ENCODE measurements around the gene LZTS2.

Gene LZTS2

DNA sequence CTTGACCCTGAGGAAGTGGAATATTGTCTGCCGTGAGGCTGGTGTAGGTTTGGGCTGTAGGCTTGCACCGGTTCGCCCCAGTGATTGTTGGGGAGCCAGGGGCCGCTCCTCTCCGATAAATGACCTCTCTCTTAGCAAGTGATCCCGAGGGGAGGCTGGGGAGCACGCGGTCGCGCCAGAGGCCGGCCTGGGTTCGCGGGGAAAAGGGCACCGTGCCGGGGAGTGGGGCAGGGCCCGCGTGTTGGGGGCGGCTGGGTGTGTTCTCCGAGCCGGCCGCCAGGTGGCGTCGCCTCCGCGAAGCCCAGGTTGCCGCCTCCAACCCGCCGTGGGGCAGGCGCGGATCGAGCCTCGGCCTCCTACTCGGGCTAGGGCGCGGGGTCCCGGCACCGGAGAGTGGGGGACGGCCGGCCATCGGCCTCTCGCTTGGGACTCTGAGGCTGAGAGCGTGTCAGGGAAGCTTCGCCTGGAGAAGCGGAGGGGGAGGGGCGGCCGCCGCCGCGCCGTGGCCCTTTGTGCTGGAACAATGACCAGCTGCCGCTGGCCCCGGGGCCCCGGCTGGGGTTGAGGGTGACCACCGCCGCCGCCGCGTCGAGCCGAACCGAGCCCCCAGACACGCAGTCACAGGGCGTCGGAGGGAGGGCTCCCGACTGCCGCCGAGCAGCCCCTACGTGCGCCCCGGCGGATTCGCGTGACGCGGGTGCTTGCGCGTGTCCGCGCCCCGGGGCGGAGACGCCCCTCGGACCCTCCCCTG is 442 bp upstream of the LZTS2 start:
- peak; percentile 92 for DNase-seq

DNA sequence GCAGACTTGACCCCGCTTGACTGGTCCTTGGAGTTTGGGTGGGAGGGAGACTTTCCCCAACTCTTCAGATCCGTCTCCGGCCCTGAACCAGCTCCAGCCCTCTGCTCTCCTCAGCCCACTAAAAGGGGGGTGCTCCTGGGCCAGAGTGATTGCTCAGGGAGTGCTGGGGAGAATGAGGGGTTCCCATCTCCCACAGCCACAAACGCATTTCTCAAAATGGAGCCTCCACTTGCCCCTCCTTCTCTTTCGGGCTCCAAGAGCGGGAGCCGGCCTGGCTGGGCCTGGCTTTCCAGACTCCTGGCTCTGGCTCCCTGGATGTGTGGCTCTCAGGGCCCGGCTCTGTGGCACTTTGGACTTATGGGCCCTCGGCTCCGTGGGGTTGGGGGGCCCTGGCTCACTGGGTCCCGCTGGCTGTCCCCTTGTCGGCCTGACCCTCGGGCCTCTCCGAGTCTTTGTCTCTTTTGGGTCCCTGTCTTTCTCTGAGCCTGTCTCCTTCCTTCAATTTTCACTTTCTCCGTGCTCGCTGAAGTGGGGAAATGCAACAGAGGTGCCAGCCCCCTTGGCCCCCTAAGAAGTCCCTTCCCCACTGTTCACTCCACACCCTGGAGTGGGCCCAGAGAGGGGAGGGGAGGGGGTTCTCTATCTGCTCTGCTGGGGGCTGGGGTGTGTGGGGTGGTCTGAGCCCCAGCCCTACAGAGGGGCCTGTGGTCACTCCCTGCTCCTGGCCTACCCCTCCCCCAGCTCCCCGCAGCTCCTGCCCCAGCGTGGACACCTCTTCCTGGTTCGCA is 713 bp downstream of the LZTS2 start:
- no peak for DNase-seq

DNA sequence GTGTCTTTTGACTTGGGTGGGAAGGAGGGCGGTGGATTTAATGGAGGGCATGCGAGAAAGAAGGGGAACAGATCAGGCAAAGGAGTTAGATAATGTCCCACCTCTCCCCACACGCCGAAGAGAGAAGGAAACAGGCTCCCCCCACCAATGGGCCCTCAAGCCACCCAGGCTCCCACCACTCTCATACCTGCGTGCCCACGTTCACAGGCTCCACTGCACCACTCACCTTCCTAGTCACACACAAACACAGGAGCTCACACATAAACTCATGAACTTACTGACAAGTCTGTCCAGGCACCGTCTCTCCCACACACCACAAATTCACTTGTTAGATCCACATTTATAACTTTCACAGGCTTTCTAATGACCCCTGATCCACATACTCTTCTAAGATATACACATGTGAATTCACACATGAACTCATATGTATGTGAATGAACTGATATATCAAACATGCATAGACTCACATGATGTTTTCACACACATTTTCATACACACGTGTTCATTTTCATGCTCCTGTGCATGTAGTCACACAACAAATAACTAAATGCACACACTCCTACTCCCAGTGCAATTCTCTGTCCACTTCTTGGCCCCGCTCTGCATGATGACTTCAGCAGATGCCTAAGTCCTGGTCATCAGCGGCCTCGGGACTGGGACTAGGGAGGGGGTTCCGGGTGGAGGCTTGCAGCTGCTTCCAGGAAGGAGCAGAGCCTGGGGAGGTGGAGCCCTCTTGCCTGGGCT is 1.5 kb downstream of the LZTS2 start:
- DNase-seq = no peak

DNA sequence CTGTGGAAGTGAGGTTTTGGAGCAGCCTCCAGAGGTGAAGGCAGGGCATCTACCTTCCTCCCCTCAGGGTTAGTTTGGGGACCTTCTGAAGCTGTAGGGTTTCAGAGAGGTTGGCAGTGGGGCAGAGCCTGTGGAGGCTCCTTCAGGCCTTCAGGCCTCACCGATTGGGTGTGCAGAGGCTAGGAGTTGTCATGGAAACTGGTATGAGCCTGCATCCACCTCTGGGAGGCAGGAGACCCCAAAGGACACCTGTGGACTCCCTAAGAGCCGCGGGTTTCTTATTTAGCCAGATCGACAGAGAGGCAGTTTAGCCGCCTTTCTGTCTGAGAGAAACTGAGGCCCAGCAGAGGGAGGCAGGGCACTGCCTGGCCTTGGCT is 2.0 kb downstream of the LZTS2 start:
- no peak for DNase-seq

DNA sequence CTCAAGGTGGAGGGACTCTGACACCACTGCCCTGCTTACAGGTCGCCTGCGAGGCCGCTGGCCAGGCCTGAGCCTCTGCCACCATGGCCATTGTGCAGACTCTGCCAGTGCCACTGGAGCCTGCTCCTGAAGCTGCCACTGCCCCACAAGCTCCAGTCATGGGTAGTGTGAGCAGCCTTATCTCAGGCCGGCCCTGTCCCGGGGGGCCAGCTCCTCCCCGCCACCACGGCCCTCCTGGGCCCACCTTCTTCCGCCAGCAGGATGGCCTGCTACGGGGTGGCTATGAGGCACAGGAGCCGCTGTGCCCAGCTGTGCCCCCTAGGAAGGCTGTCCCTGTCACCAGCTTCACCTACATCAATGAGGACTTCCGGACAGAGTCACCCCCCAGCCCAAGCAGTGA is 2.8 kb downstream of the LZTS2 start:
- DNase-seq = no peak

DNA sequence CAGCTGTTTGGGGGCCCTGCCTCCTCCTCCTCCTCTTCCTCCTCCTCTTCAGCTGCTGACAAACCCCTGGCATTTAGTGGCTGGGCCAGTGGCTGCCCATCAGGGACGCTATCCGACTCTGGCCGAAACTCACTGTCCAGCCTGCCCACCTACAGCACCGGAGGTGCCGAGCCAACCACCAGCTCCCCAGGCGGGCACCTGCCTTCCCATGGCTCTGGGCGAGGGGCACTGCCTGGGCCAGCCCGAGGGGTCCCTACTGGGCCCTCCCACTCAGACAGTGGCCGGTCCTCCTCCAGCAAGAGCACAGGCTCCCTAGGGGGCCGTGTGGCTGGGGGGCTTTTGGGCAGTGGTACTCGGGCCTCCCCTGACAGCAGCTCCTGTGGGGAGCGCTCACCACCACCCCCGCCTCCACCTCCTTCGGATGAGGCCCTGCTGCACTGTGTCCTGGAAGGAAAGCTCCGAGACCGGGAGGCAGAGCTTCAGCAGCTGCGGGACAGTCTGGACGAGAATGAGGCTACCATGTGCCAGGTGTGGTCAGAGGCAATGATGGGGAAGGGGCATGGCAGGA is 4.1 kb downstream of the LZTS2 start:
- DNase-seq = no peak

DNA sequence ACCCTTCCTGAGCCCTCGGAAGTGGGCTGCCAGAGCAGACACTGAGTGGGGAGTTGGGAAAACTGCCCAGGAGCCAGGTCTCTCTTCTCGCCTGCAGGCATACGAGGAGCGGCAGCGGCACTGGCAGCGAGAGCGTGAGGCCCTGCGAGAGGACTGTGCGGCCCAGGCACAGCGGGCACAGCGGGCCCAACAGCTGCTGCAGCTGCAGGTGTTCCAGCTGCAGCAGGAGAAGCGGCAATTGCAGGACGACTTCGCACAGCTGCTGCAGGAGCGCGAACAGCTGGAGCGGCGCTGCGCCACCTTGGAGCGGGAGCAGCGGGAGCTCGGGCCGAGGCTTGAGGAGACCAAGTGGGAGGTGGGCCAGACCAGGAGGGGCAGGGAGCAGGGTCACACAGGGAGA is 5.8 kb downstream of the LZTS2 start:
- no peak for DNase-seq

DNA sequence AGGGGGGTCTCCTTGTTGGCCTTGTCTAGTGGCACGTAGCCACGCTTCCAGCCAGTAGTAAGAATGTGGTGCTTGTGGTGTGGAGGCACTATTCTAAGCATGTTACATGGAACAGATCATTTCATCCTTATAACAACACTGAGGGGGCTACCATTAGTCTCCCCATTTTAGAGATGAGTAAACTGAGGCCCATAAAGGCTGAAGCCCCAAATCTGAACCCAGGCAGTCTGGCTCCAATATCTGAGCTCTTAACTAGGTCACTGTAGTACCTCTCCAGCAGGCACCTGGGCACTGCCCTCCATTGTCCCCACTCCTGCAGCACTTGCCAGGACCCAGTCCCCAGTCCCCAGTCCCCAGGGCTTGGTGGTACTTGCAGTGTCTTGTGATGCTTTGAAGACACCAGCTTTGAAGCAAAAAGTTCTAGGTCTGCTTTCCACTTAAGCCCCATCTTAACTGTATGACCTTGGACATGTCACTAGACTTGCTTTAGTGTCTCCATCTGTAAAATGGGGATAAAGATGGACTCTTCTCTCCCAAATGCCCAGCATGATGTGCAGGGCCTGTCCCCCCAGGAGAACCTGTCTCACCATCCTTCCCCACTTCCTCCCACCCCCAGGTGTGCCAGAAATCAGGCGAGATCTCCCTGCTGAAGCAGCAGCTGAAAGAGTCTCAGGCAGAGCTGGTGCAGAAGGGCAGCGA is 6.4 kb downstream of the LZTS2 start:
- DNase-seq = no peak

DNA sequence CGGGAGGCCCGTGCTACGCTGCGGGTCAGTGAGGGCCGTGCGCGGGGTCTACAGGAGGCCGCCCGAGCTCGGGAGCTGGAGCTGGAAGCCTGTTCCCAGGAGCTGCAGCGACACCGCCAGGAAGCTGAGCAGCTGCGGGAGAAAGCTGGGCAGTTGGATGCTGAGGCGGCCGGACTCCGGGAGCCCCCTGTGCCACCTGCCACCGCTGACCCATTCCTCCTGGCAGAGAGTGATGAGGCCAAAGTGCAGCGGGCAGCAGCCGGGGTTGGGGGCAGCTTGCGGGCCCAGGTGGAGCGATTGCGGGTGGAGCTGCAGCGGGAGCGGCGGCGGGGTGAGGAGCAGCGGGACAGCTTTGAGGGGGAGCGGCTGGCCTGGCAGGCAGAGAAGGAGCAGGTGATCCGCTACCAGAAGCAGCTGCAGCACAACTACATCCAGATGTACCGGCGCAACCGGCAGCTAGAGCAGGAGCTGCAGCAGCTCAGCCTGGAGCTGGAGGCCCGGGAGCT is 7.0 kb downstream of the LZTS2 start:
- no peak for DNase-seq

DNA sequence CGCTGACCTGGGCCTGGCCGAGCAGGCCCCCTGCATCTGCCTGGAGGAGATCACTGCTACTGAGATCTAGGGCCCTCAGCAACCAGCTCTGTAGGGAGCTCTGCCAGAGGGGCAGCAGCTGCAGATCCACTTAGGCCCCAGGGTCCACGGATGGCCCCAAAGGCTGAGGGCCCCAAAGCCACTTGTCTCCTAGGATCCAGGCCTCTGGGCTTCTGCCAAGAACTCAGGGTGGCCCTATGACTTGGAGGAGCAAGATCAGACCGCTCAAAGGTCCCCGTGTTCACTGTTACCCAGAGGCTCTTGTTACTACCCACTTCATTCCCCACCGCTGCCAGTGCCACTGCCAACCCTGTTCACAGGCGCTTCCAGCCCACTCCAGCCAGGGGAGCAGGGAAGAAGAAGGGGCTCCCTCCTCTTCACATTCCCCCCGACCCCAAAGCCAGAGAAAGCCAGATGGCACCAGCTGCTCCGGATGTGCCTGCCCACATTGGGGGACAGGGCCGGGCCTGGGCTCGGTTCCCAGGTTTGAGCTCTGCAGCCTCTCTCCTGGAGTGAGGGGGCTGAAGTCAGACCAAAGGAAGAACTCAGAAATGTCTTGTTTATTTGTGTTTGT is 7.6 kb downstream of the LZTS2 start:
- DNase-seq = no peak

DNA sequence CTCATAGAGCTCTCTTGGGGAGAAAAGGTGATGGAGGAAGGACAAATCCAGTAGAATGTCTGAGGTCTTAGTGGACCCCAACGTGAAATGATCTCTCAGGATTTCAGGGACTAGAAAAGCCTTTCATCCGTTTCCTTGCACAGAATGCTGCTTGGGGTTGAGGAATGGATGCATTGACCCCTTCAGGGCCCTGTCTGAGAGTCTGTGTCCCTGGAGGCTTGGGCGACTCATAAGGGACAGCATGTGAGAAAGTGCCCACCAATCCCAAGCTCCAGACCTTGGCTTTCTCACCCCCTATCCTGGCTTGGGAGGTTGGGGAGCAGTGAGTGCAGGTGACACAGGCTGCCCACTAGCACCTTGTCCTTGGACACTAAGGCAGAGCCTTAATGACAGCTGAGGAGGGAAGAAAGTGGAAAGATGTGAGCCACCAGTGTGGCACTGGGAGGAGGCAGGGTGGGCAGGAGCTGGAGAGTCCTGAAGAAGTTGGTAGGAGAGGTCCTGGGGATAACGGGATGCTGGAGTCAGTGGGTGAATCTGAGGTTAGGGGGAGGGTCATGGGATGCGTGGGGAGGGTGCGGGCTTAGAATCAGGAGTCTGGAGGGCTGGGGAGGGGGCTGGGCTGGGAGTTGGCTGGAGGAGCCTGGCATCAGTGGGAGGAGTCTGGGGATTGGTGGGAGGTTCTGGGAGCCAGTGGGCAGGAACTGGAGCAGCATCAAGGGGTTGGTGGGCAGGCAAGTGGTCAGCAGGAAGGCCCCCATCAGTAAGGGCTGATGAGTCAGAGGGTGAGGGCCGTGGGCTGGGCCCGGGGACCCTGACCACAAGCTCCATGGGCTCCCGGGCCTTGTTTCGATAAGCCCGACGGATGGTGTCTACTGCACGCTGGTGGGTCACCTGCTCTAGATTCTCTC is 8.6 kb downstream of the LZTS2 start:
- DNase-seq = no peak

DNA sequence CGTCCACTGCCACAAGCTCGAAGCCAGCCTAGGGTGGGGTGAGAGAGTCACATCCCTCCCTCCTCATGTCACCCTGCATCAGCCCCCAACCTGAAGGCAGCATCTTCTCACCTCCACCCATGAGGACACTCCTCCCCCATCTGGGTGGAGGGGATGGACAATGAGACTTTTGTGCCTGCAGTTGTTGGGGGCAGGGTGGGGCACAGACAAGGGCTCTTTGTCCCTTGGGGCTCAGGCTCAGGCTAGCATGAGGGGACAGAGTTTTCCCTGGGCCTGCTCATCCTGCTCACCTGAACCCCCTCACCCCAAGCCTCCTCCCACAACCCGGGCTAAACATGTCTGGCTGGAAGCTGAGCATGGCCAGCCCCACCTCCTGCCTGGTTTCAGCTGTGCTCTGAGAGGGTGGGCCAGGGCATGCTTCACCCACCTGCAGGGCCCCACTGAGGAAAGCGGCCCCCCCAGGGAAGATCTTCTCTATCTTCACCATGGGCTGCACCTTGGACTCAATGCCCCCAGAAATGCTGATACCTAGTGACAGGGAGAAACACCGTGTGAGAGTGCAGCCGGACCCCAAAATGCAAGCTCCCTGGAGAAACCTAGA is 9.3 kb downstream of the LZTS2 start:
- DNase-seq = no peak

DNA sequence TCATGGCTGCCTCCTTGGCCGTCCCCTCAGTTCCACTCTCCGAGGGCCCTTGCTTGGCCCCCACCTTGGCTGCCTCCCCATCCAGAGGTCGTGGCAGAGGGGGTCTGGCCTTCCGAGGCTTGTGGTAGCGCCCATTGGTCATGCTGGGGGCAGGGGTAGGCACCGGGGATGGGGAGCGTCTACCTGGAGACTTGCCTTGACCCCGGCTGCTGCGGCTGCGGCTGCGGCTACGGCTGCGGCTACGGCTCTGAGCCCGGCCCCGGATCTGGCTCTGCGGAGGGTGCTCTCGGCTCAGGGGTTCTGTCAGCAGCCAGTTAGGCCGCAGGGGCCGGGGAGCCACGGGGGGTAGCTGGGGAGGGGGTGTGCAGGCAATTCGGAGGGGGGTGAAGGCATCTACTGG is 10.7 kb downstream of the LZTS2 start:
- no peak for DNase-seq

DNA sequence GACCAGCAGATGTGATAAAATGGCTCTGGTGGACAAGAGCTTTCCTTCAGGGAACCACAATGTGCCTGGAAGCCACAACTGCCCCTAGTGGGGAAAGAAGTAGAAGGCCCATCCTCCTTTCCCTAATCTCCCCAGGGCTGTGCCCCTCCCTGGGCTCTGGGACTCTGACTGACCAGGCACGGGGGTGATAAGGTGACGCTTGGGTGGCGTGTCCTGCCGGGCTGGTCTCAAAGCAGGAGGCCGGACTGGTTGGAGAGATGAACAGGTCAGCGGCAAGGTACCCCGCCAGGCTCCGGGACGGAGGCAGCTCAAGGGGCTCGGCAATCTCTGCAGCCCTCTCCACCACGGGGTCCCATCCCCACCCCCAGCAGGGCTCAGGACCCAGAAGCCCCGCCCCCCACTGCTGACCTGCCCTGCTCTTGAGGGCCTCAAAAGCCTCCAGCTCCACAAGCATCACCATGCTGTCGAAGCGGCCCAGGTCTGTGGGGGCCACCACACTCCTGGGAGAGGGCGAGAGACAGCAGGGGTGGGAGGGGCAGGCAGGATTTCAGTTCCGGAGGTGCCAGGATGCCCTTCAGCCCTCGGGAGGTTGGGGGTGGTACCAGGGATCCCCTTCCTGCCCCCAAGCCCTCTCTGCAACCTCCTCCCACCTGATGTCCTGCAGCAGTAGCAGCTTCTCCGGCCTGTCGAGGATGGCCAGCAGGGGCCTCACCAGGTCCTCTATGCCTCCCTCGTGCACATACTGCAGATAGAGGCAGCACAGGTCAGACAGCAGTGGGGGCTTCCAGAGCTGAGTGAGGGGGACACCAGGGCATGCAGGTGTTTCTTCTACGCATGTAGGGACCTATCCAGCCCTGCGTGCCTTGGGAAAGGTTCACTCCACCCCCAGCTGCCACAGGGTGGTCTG is 12.2 kb downstream of the LZTS2 start:
- no peak for DNase-seq

DNA sequence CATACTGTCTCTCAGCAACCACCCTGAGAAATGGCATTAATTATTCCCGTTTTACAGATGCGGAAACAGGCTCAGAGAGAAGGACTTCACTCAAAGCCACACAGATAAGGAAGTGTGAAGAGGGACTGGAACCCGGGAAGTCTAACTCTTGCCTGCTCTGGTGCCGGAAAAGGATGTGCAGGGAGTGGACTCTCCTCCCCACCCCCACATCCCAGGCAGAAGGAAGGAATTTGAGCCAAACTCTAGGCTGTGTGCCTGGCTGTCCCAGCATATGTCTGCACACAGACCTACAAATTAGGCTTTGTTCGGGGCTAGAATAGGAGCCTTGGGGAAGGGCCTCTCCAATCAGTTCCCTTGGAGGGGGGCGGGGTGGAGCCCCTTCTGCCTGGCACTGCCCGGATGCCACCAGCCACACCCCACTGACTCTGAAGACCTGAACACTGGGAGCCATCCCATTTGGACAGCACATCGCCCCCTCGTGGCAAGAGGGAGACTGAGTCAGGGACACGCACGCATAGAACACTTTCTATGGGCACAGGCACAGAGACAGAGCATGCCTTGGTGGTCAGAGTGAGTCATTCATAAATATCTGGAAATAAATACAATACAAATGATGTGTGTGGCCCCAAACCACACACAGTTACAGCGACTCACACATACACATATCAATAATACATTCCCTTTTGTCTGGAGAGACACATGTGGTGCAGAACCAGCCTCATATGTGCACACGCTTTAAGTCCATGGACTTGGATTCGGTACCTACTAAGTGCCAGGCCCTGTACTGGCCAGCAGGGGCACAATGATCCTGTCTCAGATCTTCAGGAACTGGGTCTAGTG is 13.1 kb downstream of the LZTS2 start:
- DNase-seq = peak; percentile 89

DNA sequence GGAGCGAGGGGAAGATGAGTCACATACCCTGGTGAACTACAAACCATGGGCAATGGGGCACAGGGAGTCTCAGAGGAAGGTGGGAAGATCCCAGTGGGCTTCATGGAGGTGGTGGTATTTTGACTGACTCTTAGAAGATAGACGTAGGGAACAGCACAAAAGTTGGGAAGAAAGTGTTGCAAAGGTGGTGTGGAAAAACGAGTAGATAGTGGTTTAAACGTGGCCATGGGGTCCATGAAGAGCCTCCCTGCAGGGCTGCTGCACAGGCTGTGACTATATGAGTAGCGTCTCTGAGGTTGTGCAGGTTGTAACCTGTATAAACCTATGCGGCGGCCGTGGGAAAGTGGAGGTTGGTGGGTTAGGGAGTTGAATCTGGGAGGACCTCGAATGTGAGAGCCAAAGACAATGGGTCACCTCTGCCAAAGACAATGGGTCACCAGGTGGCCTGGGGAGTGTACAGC is 13.8 kb downstream of the LZTS2 start:
- no peak for DNase-seq

DNA sequence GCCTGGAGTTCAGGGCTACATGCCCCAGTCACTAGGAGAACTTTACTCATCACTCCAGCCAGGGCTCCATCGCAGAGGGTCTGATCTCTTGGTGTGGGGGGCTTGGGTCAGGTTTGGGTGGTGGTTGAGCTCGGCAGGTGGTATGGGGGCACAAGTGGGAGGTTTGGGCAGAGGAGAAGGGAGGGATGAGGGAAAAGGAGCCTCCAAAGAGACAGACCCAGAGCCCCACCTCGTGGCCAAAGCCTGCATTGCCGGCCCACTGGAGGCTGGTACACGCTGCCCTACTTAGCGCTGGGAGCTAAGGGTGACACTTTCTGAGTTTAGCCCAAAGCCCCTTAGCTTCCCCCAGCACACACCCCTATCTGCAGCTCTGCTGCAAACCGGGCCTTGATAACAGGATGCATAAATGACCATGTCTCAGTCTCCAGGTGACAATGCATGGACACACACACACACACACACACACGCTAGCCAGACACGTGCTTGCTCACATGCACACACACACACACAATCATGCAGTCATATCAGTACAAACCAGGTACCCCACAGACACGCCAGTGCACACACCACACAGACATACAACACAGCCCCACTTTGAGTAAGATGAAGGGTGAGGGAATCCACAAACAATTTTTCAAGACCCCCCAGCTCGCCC is 14.7 kb downstream of the LZTS2 start:
- peak; percentile 92 for DNase-seq

Data from activated CD8-positive, alpha-beta memory T cell treated with anti-CD3 and anti-CD28 coated beads for 24 hours (primary cell).